K562 (cell line): Measurements from ENCODE around the gene UTP14C. TPM values are rescaled to one million over a fixed set of nuclear protein-coding genes. Genes with fewer than 3 reads are reported as not detected.

Source experiments
- ARHGAP35 ChIP-seq: fragments of 450-650 bp; IDR thresholded peaks from 2 replicates; pipeline ENCODE4 v1.6.1; 2018; ENCODE audit not compliant: partially characterized antibody
- ATF3 ChIP-seq, 2 experiments: fragments of 450-650 bp in 1 of 2; sonication (generic) in 1 of 2; formaldehyde crosslinking in 1 of 2; IDR thresholded peaks in 1 of 2; conservative IDR thresholded peaks in 1 of 2; 2 replicates each; pipeline versions ENCODE4 v1.6.1 to v1.8.1; 2016 to 2023; ENCODE audit warnings: mild to moderate bottlenecking in 2 of 2, moderate library complexity in 2 of 2, inconsistent platforms in 1 of 2, missing genetic modification reagents in 1 of 2
- CREM ChIP-seq: IDR thresholded peaks from 2 replicates; pipeline ENCODE4 v1.6.1; 2014; ENCODE audit warnings: antibody characterized with exemption, low read depth
- FOSL1 ChIP-seq: fragments of 200-800 bp; sonication (Bioruptor generic); conservative IDR thresholded peaks from 2 replicates; pipeline ENCODE4 v1.6.1; 2016; ENCODE audit warnings: missing genetic modification characterization, missing compliant biosample characterization
- FUS ChIP-seq: fragments of 200-400 bp; formaldehyde crosslinking; optimal IDR thresholded peaks from 2 replicates; pipeline ENCODE3; 2017; ENCODE audit warnings: low read depth, low read length
- HEY1 ChIP-seq: fragments of 250-450 bp; sonication (Bioruptor Pico); IDR thresholded peaks from 2 replicates; pipeline ENCODE4 v1.5.0; 2020; ENCODE audit warnings: mild to moderate bottlenecking, moderate library complexity, borderline replicate concordance
- KLF1 ChIP-seq: fragments of 450-650 bp; IDR thresholded peaks from 2 replicates; pipeline ENCODE4 v1.6.1; 2016; ENCODE audit warnings: missing genetic modification characterization, missing compliant biosample characterization
- NR2C1 ChIP-seq, 2 experiments: fragments of 450-650 bp; IDR thresholded peaks; 2 replicates each; pipeline ENCODE4 v1.6.1; 2017; ENCODE audit warnings: mild to moderate bottlenecking in 2 of 2, antibody characterized with exemption in 1 of 2, inconsistent platforms in 1 of 2, missing compliant biosample characterization in 1 of 2, missing genetic modification characterization in 1 of 2
- TAF15 ChIP-seq: fragments of 200-400 bp; formaldehyde crosslinking; IDR thresholded peaks from 2 replicates; pipeline ENCODE4 v1.6.1; 2017; ENCODE audit warnings: mild to moderate bottlenecking, low read depth, low read length, moderate library complexity
- WHSC1 ChIP-seq: IDR thresholded peaks from one replicate; pipeline ENCODE4 v1.6.1; 2012; ENCODE audit warnings: low read length, control low read depth, inconsistent platforms
- ZBTB43 ChIP-seq: sonication (generic); formaldehyde crosslinking; IDR thresholded peaks from 2 replicates; pipeline ENCODE4 v1.8.0; 2023; ENCODE audit warnings: mild to moderate bottlenecking, missing genetic modification reagents
- ZEB2 ChIP-seq: fragments of 450-650 bp; IDR thresholded peaks from 2 replicates; pipeline ENCODE4 v1.6.1; 2016
- ZNF140 ChIP-seq: fragments of 250-450 bp; sonication (Bioruptor Pico); IDR thresholded peaks from 2 replicates; pipeline ENCODE4 v1.8.0; 2021; ENCODE audit warnings: moderate library complexity, mild to moderate bottlenecking, inconsistent platforms
- ZNF23 ChIP-seq: fragments of 250-450 bp; sonication (Bioruptor Pico); IDR thresholded peaks from 2 replicates; pipeline ENCODE4 v1.4.0; 2020; ENCODE audit warnings: mild to moderate bottlenecking
- ZNF76 ChIP-seq: fragments of 250-450 bp; sonication (Bioruptor Pico); IDR thresholded peaks from 2 replicates; pipeline ENCODE4 v1.4.0; 2020; ENCODE audit warnings: mild to moderate bottlenecking, moderate library complexity, borderline replicate concordance
- polyA plus RNA-seq, 8 experiments: library from polyadenylated mRNA; depleted of rRNA in 4 of 8; stranded (reverse) in 5 of 8; unstranded in 3 of 8; fragments of >200 nt; fragmentation: Nextera tagmentation in 2 of 8; fragmentation: Illumina TruSeq in 1 of 8; extraction: Ambion mirVana in 2 of 8; extraction: Trizol in 1 of 8; gene quantifications; 2 replicates each; pipeline versions ENCODE4 v1.2.1 to v1.2.3, GENCODE V29; 2011 to 2014; ENCODE audit warnings: inconsistent platforms in 1 of 8, missing spikeins in 1 of 8
- total RNA-seq, 7 experiments: library from RNA; depleted of rRNA in 6 of 7; stranded (reverse); fragments of >200 nt in 6 of 7; fragmentation: Illumina TruSeq in 2 of 7; extraction: Trizol in 2 of 7; gene quantifications; 2 replicates each; pipeline versions ENCODE4 v1.2.1 to v1.2.3, GENCODE V29; 2011 to 2021; ENCODE audit warnings: low replicate concordance in 1 of 7
- TF ChIP-seq, protein P1 (sequence below): sonication (generic); formaldehyde crosslinking; IDR thresholded peaks from 2 replicates; pipeline ENCODE4 v1.8.0; 2023; ENCODE audit warnings: missing genetic modification reagents, mild to moderate bottlenecking, borderline replicate concordance
- TF ChIP-seq, protein P2 (sequence below): fragments of 250-450 bp; sonication (Bioruptor Pico); IDR thresholded peaks from 2 replicates; pipeline ENCODE4 v1.4.0; 2020; ENCODE audit warnings: mild to moderate bottlenecking, moderate library complexity

Gene UTP14C
- total and polyA plus RNA-seq, 9 of the 15 experiments (the other 6 are each of a cell fraction or from before 2014, with no cell fraction given), result 3.4 to 10.3 (median 6.0) TPM

GRCh38 chr13:51976423-51976822 is 48.1 kb upstream of the UTP14C start (continued):
- TF ChIP-seq ZBTB43 (CRISPR knock-in tag) (no peak), FOSL1 (peak; percentile 41; the same call in 1 of the 2 replicates), HEY1 (CRISPR knock-in tag) (no peak), ZNF76 (CRISPR knock-in tag) (no peak), KLF1 (tag) (no peak), WHSC1 (no peak), ZNF140 (CRISPR knock-in tag) (no peak), ARHGAP35 (no peak), NR2C1 (IDR thresholded peaks at IDR 0.05) (no peak), NR2C1 (tag; IDR thresholded peaks at IDR 0.05) (no peak), TAF15 (no peak), FUS (no peak), ZEB2 (no peak), ZNF23 (CRISPR knock-in tag) (no peak), CREM (peak; percentile 58), ATF3 (IDR thresholded peaks at IDR 0.05) (peak; percentile 84), ATF3 (CRISPR knock-in tag; conservative IDR thresholded peaks at IDR 0.05) (no peak)
- TF ChIP-seq, protein P1, sequence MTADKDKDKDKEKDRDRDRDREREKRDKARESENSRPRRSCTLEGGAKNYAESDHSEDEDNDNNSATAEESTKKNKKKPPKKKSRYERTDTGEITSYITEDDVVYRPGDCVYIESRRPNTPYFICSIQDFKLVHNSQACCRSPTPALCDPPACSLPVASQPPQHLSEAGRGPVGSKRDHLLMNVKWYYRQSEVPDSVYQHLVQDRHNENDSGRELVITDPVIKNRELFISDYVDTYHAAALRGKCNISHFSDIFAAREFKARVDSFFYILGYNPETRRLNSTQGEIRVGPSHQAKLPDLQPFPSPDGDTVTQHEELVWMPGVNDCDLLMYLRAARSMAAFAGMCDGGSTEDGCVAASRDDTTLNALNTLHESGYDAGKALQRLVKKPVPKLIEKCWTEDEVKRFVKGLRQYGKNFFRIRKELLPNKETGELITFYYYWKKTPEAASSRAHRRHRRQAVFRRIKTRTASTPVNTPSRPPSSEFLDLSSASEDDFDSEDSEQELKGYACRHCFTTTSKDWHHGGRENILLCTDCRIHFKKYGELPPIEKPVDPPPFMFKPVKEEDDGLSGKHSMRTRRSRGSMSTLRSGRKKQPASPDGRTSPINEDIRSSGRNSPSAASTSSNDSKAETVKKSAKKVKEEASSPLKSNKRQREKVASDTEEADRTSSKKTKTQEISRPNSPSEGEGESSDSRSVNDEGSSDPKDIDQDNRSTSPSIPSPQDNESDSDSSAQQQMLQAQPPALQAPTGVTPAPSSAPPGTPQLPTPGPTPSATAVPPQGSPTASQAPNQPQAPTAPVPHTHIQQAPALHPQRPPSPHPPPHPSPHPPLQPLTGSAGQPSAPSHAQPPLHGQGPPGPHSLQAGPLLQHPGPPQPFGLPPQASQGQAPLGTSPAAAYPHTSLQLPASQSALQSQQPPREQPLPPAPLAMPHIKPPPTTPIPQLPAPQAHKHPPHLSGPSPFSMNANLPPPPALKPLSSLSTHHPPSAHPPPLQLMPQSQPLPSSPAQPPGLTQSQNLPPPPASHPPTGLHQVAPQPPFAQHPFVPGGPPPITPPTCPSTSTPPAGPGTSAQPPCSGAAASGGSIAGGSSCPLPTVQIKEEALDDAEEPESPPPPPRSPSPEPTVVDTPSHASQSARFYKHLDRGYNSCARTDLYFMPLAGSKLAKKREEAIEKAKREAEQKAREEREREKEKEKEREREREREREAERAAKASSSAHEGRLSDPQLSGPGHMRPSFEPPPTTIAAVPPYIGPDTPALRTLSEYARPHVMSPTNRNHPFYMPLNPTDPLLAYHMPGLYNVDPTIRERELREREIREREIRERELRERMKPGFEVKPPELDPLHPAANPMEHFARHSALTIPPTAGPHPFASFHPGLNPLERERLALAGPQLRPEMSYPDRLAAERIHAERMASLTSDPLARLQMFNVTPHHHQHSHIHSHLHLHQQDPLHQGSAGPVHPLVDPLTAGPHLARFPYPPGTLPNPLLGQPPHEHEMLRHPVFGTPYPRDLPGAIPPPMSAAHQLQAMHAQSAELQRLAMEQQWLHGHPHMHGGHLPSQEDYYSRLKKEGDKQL, result no peak
- TF ChIP-seq, protein P2, sequence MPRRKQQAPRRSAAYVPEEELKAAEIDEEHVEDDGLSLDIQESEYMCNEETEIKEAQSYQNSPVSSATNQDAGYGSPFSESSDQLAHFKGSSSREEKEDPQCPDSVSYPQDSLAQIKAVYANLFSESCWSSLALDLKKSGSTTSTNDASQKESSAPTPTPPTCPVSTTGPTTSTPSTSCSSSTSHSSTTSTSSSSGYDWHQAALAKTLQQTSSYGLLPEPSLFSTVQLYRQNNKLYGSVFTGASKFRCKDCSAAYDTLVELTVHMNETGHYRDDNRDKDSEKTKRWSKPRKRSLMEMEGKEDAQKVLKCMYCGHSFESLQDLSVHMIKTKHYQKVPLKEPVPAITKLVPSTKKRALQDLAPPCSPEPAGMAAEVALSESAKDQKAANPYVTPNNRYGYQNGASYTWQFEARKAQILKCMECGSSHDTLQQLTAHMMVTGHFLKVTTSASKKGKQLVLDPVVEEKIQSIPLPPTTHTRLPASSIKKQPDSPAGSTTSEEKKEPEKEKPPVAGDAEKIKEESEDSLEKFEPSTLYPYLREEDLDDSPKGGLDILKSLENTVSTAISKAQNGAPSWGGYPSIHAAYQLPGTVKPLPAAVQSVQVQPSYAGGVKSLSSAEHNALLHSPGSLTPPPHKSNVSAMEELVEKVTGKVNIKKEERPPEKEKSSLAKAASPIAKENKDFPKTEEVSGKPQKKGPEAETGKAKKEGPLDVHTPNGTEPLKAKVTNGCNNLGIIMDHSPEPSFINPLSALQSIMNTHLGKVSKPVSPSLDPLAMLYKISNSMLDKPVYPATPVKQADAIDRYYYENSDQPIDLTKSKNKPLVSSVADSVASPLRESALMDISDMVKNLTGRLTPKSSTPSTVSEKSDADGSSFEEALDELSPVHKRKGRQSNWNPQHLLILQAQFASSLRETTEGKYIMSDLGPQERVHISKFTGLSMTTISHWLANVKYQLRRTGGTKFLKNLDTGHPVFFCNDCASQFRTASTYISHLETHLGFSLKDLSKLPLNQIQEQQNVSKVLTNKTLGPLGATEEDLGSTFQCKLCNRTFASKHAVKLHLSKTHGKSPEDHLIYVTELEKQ, result no peak
